ENCODE data around the gene FAM13A.

The FAM13A gene

DNA sequence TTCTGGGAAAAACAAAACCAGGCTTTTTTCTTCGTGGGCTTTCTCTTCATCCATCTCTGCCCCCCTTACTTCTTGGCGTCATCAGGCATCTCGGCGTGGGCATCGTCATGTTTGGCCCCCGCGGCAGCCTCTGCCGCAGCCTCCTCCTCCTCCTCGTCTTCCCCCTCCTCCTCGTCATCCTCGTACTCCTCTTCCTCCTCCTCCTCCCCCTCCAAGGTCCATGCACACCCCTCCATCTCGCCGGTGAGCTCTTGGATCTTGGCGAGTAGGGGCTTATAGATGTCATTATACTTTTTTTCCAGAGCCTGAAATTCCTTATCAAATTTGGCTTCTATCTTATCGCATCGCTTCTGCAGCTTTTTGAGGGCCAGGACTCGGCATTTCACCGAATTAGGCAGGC, 359.8 kb downstream of the FAM13A start:
- DNase-seq (ENCODE audit: insufficient read length, low spot score) (no peak), FAIRE-seq (peak; percentile 8)

DNA sequence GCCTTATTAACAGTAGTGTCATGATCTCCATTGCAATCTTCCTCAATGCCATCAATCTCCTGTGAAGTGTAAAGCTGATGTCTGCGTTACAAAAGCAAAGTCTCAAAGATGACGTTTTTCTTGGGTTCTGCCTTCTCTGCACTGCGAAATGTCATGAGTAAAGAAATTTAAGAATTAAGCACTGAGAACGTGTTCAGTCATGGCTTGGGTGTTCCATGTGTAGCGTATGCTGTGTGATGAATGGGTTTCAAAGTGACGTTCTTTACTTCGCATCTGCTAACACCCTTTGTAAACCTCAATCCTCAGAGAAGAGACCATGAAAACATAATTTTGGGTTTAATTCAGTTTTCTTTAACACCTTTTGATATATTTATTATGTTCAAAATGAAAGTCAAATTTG, 360.4 kb downstream of the FAM13A start:
- FAIRE-seq (no peak), DNase-seq (ENCODE audit: insufficient read length, low spot score) (no peak)

DNA sequence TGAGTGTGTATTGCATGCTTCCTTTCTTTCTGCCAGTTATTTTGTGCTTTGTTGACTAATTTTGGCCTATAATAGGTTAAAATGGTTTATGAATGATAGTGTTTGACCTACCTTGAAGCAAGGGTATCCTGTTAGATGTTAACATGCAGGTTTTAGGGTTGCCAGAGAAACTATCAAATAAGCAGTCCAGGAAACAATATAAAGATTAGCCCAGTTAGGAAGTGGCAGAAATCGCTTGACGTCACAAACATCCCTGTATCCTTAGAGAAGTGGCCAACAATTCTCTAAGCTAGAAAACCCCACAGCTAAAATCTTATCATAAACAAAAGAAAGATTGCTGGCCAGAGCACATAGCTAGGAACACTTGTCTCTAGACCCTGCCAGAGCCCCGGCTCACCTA, 363.2 kb downstream of the FAM13A start:
- no peak for FAIRE-seq
- DNase-seq (ENCODE audit: insufficient read length, low spot score), result no peak

DNA sequence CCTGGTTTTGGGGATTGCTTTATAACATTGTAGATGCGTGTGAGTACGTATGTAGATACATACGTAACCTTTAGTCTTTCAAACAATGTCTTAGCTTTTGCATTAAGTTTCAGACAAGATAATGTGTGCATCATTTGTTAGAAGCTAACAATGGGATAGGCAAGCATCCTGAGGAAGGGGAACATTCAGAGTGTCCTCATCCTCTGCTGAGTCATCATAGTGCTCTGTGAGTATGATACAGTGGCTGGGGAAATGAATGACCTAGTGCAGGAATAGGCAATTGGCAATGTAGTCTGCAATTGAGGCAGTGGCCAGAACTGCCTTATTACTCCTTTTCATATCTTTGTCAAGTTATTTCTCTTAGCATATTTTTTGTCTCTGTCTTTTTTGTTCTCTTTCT, 366.6 kb downstream of the FAM13A start:
- DNase-seq (ENCODE audit: insufficient read length, low spot score), result no peak
- FAIRE-seq, result no peak

DNA sequence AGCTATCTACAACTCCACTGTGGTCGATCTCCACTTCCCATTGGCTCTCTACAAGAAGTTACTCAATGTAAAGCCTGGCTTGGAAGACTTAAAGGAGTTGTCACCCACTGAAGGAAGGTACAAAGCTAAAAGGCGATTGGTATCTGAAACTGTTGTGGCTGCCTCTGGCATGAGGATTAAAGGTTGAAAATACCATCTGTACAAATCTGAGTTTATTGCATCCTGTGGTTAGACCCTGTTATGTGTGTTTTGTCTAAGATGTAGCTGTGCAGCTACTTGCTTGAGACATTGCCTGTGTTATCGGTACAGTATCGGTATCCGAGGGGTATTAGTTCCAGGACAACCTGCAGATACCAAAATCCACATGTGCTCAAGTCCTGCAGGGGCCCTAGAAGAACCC, 375.8 kb downstream of the FAM13A start:
- peak; percentile 33 for FAIRE-seq

More for the DNA sequence above, 375.8 kb downstream of the FAM13A start:
- DNase-seq (ENCODE audit: insufficient read length, low spot score), result no peak

Measured in GM19239 (cell line).